Osteoblast (primary cell): ENCODE measurements around the gene WSCD2. TPM values are rescaled to one million over a fixed set of nuclear protein-coding genes. Genes with fewer than 3 reads are reported as not detected.

ENCODE experiments used
- DNase-seq: peaks from one replicate; pipeline ENCODE4 v3.0.0; 2011; ENCODE audit warnings: low spot score, mixed read lengths; ENCODE audit not compliant: insufficient read length; ENCODE audit errors: missing footprints
- H2AFZ ChIP-seq: 2 replicates; pipeline ENCODE4 v1.6.0; 2011; ENCODE audit warnings: mild to moderate bottlenecking, low read length
- H3K27ac ChIP-seq: 2 replicates; pipeline ENCODE4 v1.5.1; 2011; ENCODE audit warnings: mild to moderate bottlenecking, low read depth, low read length, moderate library complexity
- H3K27me3 ChIP-seq: 2 replicates; pipeline ENCODE4 v1.6.0; 2012; ENCODE audit warnings: mild to moderate bottlenecking, control low read depth, inconsistent platforms, low read length, moderate library complexity; ENCODE audit not compliant: insufficient read depth
- H3K36me3 ChIP-seq: 2 replicates; pipeline ENCODE4 v1.5.1; 2011; ENCODE audit warnings: mild to moderate bottlenecking, low read length, control low read depth, moderate library complexity; ENCODE audit not compliant: insufficient read depth
- H3K4me1 ChIP-seq: 2 replicates; pipeline ENCODE4 v1.5.1; 2011; ENCODE audit warnings: mild to moderate bottlenecking, low read length, control low read depth, moderate library complexity; ENCODE audit not compliant: insufficient read depth
- H3K4me2 ChIP-seq: 2 replicates; pipeline ENCODE4 v1.6.0; 2011; ENCODE audit warnings: mild to moderate bottlenecking, low read length; ENCODE audit not compliant: insufficient read depth
- H3K4me3 ChIP-seq: fragments of 200-600 bp; sonication (generic); 3 replicates; pipeline ENCODE4 v1.5.1; 2012; ENCODE audit warnings: mild to moderate bottlenecking, low read length, inconsistent platforms; ENCODE audit not compliant: insufficient read depth
- H3K79me2 ChIP-seq: 2 replicates; pipeline ENCODE4 v1.6.0; 2012; ENCODE audit warnings: mild to moderate bottlenecking, low read length, control low read depth, inconsistent platforms; ENCODE audit not compliant: insufficient read depth
- H3K9me3 ChIP-seq: 2 replicates; pipeline ENCODE4 v1.5.1; 2011; ENCODE audit warnings: low read depth, low read length, control low read depth
- H4K20me1 ChIP-seq: 2 replicates; pipeline ENCODE4 v1.6.0; 2012; ENCODE audit warnings: mild to moderate bottlenecking, low read length, control low read depth; ENCODE audit not compliant: insufficient read depth
- CTCF ChIP-seq: IDR thresholded peaks from 2 replicates; pipeline ENCODE4 v1.5.1; 2011; ENCODE audit warnings: mild to moderate bottlenecking, low read depth, low read length, moderate library complexity; ENCODE audit errors: extremely low read depth
- total RNA-seq: library from RNA; depleted of rRNA; stranded (reverse); fragments of >200 nt; gene quantifications from 2 replicates; pipeline ENCODE4 v1.2.3, GENCODE V29; 2012

The WSCD2 gene
- total RNA-seq, 1 donor = 0.36 TPM

- no peaks in the 10 kb centered on the region for H3K79me2 ChIP-seq
- no peak overlapping the region for H3K4me3 ChIP-seq
- no peaks in the 10 kb centered on the region for H3K4me1 ChIP-seq
- TF ChIP-seq CTCF = no peak
- H3K9me3 ChIP-seq = peaks cover 4% of the 10 kb centered on the region
- H3K4me2 ChIP-seq = no peak overlapping the region
- H4K20me1 ChIP-seq = no peaks in the 10 kb centered on the region
- no peaks in the 10 kb centered on the region for H3K36me3 ChIP-seq
- no peak overlapping the region for H3K27ac ChIP-seq
- DNase-seq = no peak
- H2AFZ ChIP-seq = no peak overlapping the region
- peaks cover 7% of the 10 kb centered on the region for H3K27me3 ChIP-seq
Measured at GRCh38 chr12:108238474-108238873, 109.4 kb downstream of the WSCD2 start.

GRCh38 chr12:108239378-108239777 is 110.3 kb downstream of the WSCD2 start:
- no peaks in the 10 kb centered on the region for H4K20me1 ChIP-seq

GRCh38 chr12:108240027-108240785 is 111.1 kb downstream of the WSCD2 start:
- Histone ChIP-seq H3K79me2 (no peaks in the 10 kb centered on the region), H3K36me3 (no peaks in the 10 kb centered on the region), H3K9me3 (peaks cover 4% of the 10 kb centered on the region), H3K27me3 (peaks cover 7% of the 10 kb centered on the region), H3K4me2 (no peak overlapping the region), H3K4me1 (no peaks in the 10 kb centered on the region), H4K20me1 (no peaks in the 10 kb centered on the region), H3K4me3 (no peak overlapping the region), H3K27ac (no peak overlapping the region), H2AFZ (no peak overlapping the region)
- no peak for DNase-seq
- TF ChIP-seq CTCF = no peak

More at GRCh38 chr12:108239378-108239777, 110.3 kb downstream of the WSCD2 start:
- Histone ChIP-seq H3K4me3 (no peak overlapping the region), H3K27ac (no peak overlapping the region), H3K4me2 (no peak overlapping the region), H2AFZ (no peak overlapping the region), H3K79me2 (no peaks in the 10 kb centered on the region), H3K36me3 (no peaks in the 10 kb centered on the region), H3K4me1 (no peaks in the 10 kb centered on the region), H3K27me3 (peaks cover 7% of the 10 kb centered on the region), H3K9me3 (peaks cover 4% of the 10 kb centered on the region)
- no peak for DNase-seq
- no peak for TF ChIP-seq CTCF

GRCh38 chr12:108240928-108241327 is 111.8 kb downstream of the WSCD2 start:
- peaks cover 4% of the 10 kb centered on the region for H3K9me3 ChIP-seq
- DNase-seq = no peak
- no peaks in the 10 kb centered on the region for H3K36me3 ChIP-seq
- H3K4me2 ChIP-seq = no peak overlapping the region
- H3K27me3 ChIP-seq = peaks cover 7% of the 10 kb centered on the region
- no peak overlapping the region for H2AFZ ChIP-seq
- H4K20me1 ChIP-seq = no peaks in the 10 kb centered on the region
- TF ChIP-seq CTCF = no peak
- no peak overlapping the region for H3K27ac ChIP-seq
- H3K4me1 ChIP-seq = no peaks in the 10 kb centered on the region
- H3K79me2 ChIP-seq = no peaks in the 10 kb centered on the region
- no peak overlapping the region for H3K4me3 ChIP-seq
